Activated CD8-positive, alpha-beta memory T cell treated with anti-CD3 and anti-CD28 coated beads, Interleukin-2, amount 50 U/mL, for 1 hour (primary cell): ENCODE measurements around the gene MROH8.

Experiments
- DNase-seq: peaks from one replicate; pipeline ENCODE4 v3.0.0-alpha.2; 2020; ENCODE audit errors: extremely low read depth

Gene MROH8

DNA sequence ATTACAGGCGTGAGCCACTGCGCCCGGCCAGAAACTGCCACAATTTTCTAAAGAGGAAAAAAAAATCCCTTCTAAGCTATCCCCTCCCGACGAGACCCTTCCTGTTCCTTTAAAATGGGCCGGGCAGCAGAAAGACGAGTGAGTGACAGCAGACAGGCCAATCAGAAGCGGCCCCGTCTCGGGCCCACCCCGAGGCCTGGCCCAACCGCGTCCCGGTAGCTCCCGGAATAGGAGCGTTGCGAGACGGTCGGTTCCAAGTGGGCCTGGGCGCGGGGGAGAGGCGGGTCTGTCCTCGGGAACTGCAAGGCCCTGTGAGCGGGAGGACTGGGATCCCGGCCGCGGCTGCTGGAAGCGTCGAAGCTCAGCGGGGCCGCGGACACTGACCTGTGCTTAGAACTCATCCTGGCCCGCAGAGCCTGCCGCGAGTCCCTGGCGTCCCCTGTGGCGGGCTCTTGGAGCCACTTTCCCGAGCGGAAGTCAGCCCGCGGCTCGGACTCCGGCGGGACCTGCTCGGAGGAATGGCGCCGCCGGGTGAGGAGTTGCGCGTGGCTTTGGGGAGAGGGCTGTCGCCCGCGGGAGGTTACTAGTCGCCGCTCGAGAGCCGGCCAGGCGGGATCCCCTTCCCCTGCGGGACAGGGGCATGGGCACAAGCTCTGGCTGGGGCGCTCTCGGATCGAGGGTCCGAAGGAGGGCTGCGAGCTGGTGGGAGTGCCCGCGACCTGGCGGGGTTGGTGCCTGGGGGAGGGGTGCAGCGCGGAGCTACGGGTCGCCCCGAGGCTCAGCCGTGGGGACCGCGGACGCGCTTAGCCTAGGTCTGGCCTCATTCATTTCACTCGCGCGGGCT lies at the start of gene MROH8, which contains the start of gene RPN2:
Gene MROH8, minus strand, starts transcription at position 710 of the 844 bp plus-strand sequence.
Gene RPN2, plus strand, starts transcription at position 492 of the 844 bp plus-strand sequence. Its CDS starts 27 bp downstream, at position 519.
- DNase-seq = peak; percentile 85

- no peak for DNase-seq
These were observed 49.3 kb upstream of the MROH8 start for GRCh38 chr20:37228656-37229055.

DNA sequence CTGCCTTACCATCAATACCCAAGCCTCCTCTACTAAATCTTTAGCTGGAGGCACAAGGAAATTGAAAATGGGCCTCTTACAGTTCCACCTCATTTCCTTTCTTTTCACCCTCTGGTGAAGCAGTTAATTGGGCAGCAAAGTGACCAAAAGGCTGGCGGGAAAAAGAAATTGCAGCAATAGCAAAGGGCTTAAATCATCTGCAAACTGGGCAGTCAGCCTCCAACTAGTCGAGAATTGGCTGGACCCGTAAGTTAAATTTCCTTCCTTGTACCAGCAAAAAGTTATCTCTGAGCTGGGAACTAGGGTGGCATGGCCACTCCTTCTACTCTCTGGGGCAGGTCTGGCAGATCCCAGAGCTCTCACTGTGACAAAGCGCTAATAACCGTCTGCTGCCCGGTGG lies 48.7 kb upstream of the MROH8 start:
- DNase-seq = no peak

DNA sequence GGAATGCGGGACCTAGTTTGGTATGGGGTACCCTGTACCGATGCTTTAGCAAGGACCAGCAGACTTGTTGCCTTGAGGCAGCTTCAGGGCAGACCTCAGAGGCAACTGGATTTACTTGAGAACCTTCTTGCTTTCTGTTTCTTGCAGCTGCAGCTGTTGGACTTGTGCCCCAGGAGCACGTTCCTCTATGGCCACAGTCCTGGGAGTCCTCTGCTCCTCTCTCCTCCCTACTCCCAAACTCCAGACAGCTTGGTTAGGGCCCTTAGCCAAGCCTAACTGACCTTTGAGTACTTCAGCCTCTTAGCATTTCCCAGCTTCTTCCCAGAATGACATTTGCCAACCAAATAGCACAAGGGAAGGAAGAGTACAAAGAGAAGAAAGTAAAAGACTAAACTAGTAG lies 47.5 kb upstream of the MROH8 start:
- DNase-seq = no peak

DNA sequence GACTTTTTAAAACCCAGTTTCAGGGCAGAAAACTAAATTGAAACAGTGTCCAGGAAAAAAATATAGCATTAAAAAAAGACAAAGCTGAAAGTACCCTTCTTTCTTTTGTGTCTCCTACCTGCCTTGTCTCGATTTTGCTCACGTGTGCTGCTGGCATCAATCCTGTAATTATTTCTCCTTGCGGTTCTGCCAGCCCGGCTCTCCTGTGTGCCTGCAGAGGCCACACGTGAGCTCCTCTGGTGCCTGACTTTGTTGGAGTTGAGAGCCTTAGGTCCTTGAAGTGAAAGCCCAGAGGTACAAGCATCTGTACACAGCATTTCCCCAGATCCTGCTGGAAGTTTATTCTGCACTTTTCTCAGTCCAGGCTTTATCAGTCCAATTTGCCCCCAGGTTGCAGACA lies 45.8 kb upstream of the MROH8 start:
- DNase-seq = no peak

GRCh38 chr20:37223053-37223452 lies 43.7 kb upstream of the MROH8 start:
- DNase-seq = no peak

DNA sequence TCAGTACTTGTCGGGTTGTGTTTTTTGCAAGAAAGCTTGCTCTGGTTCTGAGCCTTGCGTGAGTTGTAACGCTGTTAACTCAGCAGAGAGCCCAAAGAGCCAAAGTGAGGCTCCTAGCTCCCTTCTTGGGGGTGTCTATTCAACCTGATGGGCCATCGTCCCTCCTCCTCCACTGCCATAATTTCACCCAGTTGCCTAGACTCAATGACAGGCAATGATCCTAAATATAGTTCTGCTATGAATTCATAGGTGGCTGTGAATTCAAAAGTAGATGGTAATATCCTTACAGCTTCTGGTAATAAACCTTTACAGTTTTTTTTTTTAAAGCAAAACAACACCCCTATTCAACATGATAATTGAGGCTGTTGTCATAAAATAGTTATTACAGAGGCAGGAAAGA lies 42.7 kb upstream of the MROH8 start:
- no peak for DNase-seq

- DNase-seq = no peak
These were observed 41.4 kb upstream of the MROH8 start for GRCh38 chr20:37220731-37221130.

GRCh38 chr20:37219751-37220668 lies 40.7 kb upstream of the MROH8 start:
- DNase-seq = no peak

GRCh38 chr20:37218976-37219375 lies 39.6 kb upstream of the MROH8 start:
- DNase-seq = no peak

DNA sequence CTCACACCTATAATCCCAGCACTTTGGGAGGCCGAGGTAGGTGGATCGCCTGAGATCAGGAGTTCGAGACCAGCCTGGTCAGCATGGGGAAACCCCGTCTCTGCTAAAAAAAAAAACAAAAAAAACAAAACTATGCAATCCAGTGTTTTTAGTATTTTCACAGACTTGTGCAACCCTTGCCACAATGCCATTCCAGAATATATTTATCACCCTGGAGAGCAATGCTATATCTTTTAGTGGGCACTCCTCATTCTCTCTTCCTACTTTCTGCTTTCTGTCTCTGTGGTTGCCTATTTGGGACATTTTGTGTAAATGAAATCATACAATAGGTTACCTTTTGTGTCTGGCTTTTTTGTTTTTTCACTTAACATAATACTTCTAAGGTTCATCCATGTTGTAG lies 39.1 kb upstream of the MROH8 start:
- no peak for DNase-seq

GRCh38 chr20:37209661-37210314 lies 30.4 kb upstream of the MROH8 start:
- DNase-seq = no peak

DNA sequence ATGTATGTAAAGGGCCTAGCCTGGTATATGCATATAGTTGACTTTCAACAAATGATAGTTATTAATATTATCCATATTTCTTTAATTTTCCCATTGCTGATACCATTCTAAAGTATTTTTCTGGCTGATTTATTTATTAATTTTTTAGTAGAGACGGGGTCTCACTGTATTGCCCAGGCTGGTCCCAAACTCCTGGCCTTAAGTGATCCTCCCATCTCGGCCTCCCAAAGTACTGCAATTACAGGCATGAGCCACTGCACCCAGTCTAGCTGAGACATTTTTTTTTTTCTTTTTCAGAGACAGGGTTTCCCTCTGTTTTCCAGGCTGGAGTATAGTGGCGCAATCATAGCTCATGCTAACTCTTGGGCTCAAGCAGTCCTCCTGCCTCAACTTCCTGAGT lies 29.8 kb upstream of the MROH8 start:
- DNase-seq = no peak

GRCh38 chr20:37207171-37207570 lies 27.8 kb upstream of the MROH8 start:
- no peak for DNase-seq

DNA sequence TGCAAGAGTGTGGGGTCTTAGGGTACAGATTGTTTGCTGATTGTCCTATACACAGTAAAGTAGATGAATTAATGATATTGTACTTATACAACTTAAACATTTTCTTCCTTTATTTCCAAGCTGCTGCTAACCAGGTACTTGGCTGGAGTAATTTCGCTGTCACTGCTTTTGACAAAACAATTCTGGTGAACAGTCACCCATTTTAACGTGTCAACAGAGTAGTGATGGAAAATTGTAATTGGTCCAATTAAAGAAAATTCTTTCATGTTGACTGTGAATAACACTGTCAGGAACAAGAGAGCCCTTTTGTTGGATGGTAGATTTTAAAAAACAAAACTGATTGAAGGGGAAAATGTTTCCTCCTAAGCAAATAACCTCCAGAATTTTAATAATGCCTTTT lies 26.4 kb upstream of the MROH8 start:
- no peak for DNase-seq

DNA sequence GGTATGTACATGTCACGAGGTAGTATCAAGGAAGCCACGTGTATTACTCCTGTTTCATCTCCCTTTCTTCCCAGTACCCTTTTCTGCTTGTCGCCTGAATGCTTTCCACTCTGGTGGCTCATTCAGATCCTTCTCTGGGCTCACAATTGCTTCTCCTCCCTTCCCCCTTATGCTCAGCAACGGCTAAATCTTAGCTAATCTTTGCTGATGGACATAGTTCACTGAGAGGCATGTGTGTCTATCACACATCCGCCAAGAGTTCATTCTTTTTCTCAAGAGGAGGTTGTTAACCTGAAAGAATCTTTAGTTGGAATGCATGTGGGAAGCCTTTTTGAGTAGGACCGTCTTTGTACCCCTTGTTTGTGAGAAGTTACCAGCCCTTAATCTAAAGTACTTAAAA lies 25.8 kb upstream of the MROH8 start:
- no peak for DNase-seq

DNA sequence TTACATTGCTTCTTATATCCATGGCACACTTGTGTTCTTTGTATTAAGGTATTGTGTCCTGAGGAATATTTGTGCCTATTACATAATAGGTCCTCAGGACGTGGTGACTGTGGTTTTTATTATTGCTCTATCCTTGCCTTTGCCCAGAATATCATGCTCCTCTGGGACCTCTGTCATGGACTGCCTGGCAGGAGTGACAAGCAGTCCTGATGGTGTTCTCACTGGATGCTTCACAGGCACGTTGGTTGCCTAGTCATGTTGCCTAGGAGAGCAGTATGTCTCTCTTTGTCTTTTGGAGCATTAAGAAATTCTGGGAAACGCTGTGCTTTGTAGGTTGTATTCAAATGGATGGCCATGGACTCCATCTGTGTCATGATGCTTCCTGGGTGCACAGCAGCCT lies 24.7 kb upstream of the MROH8 start:
- no peak for DNase-seq

GRCh38 chr20:37202267-37202943 lies 23.1 kb upstream of the MROH8 start:
- DNase-seq = no peak

GRCh38 chr20:37201827-37202162 lies 22.4 kb upstream of the MROH8 start:
- DNase-seq = no peak

DNA sequence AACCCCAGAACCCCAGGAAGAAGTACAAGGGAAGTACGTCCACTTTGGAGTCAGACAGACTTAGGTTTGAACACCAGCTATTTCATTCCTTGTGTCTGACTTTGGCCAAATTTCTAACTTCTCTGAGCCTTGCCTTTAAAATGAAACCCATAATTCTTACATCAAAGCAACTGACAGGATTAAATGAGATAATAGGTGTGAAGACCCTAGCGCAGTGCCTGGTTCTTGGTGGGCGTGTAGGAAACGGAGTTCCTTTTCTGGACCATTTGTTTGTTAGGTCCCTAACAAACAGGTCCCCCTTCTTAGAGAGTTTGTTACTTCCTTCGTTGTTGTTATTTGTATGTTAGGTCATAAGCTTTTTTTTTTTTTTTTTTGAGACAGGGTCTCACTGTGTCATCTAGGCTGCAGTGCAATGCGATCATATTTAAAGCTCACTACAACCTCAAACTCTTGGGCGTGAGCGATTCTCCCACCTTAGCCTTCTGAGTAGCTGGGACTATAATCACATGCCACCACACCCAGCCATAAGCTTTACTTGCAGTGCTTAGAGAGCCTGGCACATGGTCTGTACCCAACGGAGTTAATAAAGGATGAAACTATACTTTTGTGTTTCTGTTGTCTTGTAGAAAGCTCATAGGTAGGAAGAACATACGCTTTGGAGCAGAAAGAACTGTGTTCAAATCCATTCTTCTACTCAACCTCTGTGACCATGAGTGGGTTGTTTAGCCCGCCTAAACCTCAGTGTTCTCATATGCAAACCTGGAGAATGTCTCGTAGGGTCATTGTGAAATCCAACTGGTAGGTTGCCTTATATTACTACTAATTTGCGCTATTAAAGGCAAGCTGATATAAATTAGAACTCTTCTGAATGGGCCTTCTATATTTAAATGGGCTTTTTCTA lies 21.8 kb upstream of the MROH8 start:
- DNase-seq = no peak

DNA sequence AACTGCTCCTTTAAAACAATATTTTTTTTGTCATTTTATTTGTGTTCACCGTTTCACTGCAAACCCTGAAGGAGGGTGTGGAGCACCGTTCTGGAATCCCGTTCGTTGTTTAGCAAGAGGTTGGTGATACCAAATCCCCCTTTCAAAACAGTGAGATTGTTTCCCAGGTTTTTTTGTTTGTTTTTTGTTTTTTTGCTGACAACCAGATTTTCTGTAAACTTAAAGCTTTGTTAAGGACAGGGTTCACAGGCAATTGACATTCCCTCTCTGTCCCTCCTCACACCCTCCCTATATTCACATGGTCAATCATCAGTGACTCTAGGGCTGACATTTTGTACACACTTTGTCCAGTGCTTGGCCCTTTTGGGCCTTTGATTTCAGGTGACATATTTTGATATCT lies 21.0 kb upstream of the MROH8 start:
- no peak for DNase-seq
